Muscle layer of colon (tissue), 2 donors: ENCODE measurements around the gene TFDP1.
"Not testable (repeated sequence)": the region's sequence is repeated elsewhere in the genome, so short reads cannot be mapped to it uniquely, and the experiment has no call there.

Experiments used
- H3K27ac ChIP-seq: one replicate; pipeline ENCODE4 v1.7.0; 2013; ENCODE audit warnings: low read depth, mild to moderate bottlenecking, low read length, moderate library complexity
- H3K27me3 ChIP-seq, 2 donors: one replicate each; pipeline ENCODE4 v1.7.0; 2013; ENCODE audit warnings: low read length in 2 of 2, mild to moderate bottlenecking in 2 of 2; ENCODE audit not compliant: insufficient read depth in 2 of 2, control insufficient read depth in 1 of 2
- H3K36me3 ChIP-seq: one replicate; pipeline ENCODE4 v1.7.0; 2013; ENCODE audit warnings: mild to moderate bottlenecking, low read length; ENCODE audit not compliant: insufficient read depth
- H3K4me1 ChIP-seq: one replicate; pipeline ENCODE4 v1.7.0; 2013; ENCODE audit warnings: mild to moderate bottlenecking, low read length; ENCODE audit not compliant: insufficient read depth
- H3K4me3 ChIP-seq, 2 donors: one replicate each; pipeline ENCODE4 v1.7.0; 2013; ENCODE audit warnings: low read length in 2 of 2, low read depth in 1 of 2, mild to moderate bottlenecking in 1 of 2, moderate library complexity in 1 of 2
- H3K9ac ChIP-seq: one replicate; pipeline ENCODE4 v1.7.0; 2013; ENCODE audit warnings: low read length
- H3K9me3 ChIP-seq: one replicate; pipeline ENCODE4 v1.7.0; 2013; ENCODE audit warnings: mild to moderate bottlenecking, low read length
- donor health status: abdominal sarcoma.
- donor health status: Adenocarcinoma of cecum.

TFDP1 gene

DNA sequence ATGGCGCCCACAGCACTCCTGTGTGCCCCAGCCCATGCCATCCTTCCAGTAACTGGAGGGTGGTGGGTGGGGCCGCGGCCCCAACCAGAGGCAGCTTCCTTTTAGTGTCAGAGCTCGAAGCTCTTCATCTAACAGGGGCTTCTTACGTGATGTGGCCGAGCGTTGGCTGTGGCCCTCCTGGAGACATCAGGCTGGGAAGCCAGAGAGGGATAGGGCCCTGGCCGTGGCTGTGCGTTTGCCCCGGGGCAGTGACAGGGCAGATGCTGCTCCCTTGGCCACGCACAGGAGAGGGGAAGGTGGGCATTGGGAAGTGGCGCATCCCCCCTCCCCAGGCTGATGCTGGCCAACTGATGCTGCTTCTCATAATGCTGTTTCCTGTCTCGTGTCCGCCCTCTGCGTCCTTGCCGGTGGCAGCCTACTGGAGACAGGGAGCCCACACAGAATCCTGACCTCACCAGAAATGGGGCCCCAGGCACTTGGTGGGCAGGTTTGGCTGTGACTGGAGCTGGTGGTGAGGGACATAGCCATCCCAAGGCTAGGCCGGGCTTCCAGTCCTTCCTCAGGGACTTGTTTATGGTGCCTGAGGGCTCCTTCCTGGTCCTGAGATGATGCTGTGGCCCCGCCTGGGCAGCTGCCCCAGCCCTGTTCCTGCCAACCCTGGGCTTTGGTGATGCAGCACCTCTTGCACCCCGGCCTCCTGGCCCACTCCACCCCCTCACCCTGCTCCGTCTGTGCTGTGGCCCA, 39.1 kb downstream of the TFDP1 start:
- H3K27ac ChIP-seq = no peak overlapping the region
- H3K4me1 ChIP-seq = no peaks in the 10 kb centered on the region
- no peaks in the 10 kb centered on the region for H3K27me3 ChIP-seq
- no peak overlapping the region for H3K9ac ChIP-seq
- H3K4me3 ChIP-seq = no peak overlapping the region
- H3K9me3 ChIP-seq = no peaks in the 10 kb centered on the region
- H3K36me3 ChIP-seq = peaks cover 6% of the 10 kb centered on the region

DNA sequence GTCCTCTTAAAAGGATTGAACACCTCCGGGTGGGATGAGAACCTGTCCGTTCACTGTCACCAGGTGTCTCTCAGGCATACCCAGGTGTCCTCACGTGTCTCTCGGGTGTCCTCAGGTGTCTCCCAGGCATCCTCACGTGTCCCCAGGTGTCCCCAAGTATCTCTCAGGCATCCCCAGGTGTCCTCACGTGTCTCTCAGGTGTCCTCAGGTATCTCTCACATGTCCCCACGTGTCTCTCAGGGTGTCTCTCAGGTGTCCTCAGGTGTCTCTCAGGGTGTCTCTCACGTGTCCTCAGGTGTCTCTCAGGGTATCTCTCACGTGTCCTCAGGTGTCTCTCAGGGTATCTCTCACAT, 39.7 kb downstream of the TFDP1 start:
- H3K9ac ChIP-seq = no peak overlapping the region
- no peak overlapping the region for H3K4me3 ChIP-seq
- H3K9me3 ChIP-seq = no peaks in the 10 kb centered on the region
- H3K27ac ChIP-seq = no peak overlapping the region
- H3K27me3 ChIP-seq = no peaks in the 10 kb centered on the region
- H3K4me1 ChIP-seq = no peaks in the 10 kb centered on the region
- H3K36me3 ChIP-seq = peaks cover 6% of the 10 kb centered on the region

DNA sequence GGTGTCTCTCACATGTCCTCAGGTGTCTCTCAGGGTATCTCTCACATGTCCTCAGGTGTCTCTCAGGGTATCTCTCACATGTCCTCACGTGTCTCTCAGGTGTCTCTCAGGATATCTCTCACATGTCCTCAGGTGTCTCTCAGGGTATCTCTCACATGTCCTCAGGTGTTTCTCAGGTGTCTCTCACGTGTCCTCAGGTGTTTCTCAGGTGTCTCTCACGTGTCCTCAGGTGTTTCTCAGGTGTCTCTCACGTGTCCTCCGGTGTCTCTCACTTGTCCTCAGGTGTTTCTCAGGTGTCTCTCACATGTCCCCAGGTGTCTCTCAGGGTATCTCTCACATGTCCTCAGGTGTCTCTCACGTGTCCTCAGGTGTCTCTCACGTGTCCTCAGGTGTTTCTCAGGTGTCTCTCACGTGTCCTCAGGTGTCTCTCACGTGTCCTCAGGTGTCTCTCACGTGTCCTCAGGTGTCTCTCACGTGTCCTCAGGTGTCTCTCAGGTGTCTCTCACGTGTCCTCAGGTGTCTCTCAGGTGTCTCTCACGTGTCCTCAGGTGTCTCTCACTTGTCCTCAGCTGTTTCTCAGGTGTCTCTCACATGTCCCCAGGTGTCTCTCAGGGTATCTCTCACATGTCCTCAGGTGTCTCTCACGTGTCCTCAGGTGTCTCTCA, 40.2 kb downstream of the TFDP1 start:
- H3K9me3 ChIP-seq, H3K4me3 ChIP-seq, H3K4me1 ChIP-seq, H3K9ac ChIP-seq, H3K27me3 ChIP-seq, H3K27ac ChIP-seq, H3K36me3 ChIP-seq: not testable (repeated sequence)

DNA sequence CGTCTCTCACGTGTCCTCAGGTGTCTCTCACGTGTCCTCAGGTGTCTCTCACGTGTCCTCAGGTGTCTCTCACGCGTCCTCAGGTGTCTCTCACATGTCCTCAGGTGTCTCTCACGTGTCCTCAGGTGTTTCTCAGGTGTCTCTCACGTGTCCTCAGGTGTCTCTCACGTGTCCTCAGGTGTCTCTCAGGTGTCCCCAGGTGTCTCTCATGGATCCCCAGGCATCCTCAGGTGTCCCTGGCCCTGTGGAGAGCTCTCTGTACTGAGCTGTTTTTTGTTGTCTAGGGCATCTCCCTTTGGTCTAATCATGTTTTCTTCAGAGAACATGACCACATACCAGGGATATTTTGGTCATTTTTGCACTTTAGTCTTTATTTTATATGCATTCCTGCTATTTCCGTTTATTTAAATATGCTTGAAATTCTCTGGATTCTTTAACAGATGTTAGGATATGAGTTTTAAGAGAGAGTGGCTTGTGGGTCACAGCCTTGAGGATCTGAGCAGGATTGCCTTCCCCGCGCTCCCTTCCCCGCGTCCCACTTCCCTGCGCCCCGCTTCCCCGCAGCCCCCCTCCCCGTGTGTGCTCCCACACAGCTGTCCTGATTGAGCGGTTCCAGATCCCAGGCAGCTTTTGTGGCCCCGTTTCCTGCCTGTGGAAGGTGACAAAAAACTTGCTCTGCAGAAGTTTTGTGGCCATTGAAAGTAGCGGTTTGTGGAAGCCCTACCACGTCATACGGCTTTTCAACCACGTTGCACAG, 41.6 kb downstream of the TFDP1 start:
- no peaks in the 10 kb centered on the region for H3K4me1 ChIP-seq
- no peaks in the 10 kb centered on the region for H3K9me3 ChIP-seq
- H3K4me3 ChIP-seq = no peak overlapping the region
- H3K27me3 ChIP-seq = no peaks in the 10 kb centered on the region
- H3K36me3 ChIP-seq = peaks cover 6% of the 10 kb centered on the region
- H3K9ac ChIP-seq = no peak overlapping the region
- H3K27ac ChIP-seq = no peak overlapping the region

DNA sequence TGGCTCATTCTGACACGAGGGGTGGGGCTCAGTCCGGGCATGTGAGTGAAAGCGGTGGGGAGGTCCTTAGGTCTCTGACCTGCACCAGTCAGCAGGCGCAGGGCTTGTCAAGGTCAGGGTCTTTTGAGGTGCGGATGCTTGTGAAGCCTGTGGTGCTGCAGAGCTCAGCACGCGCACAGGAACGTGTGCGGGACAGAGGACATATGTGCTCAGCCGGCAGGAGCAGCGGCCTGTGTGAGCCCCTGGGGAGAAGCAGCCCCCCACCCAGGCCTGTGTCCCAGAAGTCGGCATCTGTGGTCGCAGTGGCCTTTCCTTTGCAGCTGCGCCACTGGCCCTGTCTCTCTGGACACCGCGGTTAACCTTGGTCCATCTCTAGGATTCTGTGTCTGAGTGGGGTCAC, 42.6 kb downstream of the TFDP1 start:
- H3K4me1 ChIP-seq = no peaks in the 10 kb centered on the region
- no peaks in the 10 kb centered on the region for H3K9me3 ChIP-seq
- H3K9ac ChIP-seq = no peak overlapping the region
- H3K27ac ChIP-seq = no peak overlapping the region
- H3K4me3 ChIP-seq = no peak overlapping the region
- peaks cover 13% of the 10 kb centered on the region for H3K36me3 ChIP-seq
- no peaks in the 10 kb centered on the region for H3K27me3 ChIP-seq

DNA sequence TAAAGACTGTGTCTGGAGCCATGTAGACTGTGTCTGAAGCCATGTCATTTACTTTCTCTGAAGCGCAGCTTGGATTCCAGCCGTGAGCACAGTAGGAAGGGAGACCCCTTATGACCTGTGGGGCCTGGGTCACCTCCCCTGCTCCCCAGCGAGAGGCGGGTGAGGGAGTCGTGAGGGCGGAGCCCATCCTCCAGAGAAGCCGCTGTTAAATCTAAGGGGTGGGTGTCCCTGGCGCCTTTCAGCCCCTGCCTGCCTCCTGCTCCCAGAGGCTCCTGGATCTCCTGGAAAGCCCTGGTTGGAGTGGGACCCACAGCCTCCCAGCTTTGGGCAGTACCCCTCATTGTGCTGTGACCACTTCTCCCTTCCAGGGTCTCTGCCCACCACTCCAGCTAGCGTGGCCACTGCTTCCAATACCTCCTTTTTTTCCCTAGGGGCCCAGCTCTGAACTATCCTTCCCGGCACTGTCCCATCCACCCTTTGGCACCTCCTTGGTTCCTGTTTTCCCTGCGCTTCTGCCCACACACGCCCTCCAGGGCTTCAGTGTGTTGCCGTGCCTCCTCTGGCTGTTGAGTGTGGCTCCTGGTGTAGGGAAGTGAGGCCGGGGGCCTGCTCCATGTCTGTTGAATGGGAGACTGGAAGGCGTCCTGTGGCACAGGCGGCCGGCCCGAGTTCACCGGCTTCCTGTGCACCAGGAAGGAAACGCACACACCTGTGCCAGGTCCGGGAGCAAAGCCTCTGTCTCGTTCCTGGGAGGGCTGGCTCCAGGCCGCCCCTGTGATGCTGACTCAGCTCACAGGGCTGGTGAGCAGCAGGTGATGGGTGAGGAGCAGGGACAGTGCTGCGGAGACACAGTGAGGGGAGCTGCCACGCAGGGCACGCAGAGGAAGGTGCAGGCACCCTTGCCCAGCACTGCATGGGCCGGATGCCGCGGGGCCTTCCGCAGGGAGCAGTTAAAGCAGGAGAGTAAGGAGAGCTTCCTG, 44.0 kb downstream of the TFDP1 start:
- no peaks in the 10 kb centered on the region for H3K9me3 ChIP-seq
- H3K9ac ChIP-seq = no peak overlapping the region
- H3K27ac ChIP-seq = no peak overlapping the region
- no peaks in the 10 kb centered on the region for H3K27me3 ChIP-seq
- H3K36me3 ChIP-seq = peaks cover 16% of the 10 kb centered on the region
- no peak overlapping the region for H3K4me3 ChIP-seq
- H3K4me1 ChIP-seq = no peaks in the 10 kb centered on the region

DNA sequence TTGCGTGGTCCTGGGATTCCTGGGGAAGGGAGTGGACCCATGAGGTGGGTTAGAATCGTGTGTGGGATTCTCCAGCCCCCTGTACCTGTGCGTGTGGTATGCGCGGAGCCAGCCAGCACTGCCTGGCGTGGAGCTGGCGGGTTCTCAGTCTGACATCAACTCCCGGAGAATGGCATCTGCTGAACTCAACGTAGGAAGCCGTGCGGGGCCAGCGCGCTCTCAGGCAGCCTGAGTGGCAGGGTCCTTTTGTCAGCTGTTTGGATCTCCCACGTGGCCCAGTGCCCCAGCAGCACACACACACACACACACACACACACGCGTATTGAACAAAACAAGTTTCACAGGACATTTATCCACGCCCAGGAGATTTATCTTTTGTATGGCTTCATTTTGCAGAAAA, 45.3 kb downstream of the TFDP1 start:
- no peak overlapping the region for H3K4me3 ChIP-seq
- no peak overlapping the region for H3K9ac ChIP-seq
- no peak overlapping the region for H3K27ac ChIP-seq
- no peaks in the 10 kb centered on the region for H3K9me3 ChIP-seq
- peaks cover 23% of the 10 kb centered on the region for H3K36me3 ChIP-seq
- no peaks in the 10 kb centered on the region for H3K4me1 ChIP-seq
- no peaks in the 10 kb centered on the region for H3K27me3 ChIP-seq

DNA sequence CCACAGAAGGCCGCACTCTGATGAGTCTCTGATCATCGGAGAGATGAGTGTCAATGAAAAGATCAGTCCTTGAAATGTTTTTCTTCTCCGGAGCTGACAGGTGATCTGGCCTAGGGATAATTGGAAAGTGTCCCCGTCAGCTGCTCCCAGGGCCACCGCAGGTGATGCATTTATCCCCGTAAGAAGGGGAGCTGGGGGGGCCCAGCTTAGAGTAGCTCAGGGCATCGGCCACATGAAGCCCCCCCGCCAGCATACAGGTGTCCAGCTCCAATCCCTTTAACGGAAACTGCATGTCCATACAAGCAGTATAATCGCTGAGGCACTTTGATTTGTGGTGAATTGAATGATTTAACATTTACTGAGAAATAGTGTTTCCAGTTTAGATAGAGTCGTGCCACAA, 45.7 kb downstream of the TFDP1 start:
- Histone ChIP-seq H3K9ac (no peak overlapping the region), H3K4me1 (no peaks in the 10 kb centered on the region), H3K27me3 (no peaks in the 10 kb centered on the region), H3K4me3 (no peak overlapping the region), H3K27ac (no peak overlapping the region), H3K9me3 (no peaks in the 10 kb centered on the region), H3K36me3 (peaks cover 26% of the 10 kb centered on the region)

DNA sequence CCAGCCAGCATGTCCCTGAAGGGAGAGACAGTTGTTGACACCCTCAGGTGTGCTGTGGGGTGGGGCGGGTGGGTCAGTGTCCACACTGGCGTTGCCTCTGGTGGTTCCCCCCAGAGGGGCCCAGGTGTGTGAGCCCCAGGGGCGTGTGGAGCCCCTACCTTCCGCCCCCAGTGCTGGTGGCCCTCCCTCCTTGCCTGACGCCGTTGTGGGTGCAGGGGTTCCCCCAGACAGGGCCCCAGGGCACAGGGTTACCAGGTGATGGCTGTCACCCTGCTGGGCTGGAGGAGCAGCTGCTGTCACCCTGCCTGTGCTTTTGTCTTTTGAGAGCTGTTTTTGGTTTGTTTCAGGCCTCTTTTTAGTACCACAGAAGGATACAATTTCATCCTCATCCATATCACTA, 46.3 kb downstream of the TFDP1 start:
- H3K36me3 ChIP-seq = peaks cover 31% of the 10 kb centered on the region
- H3K27ac ChIP-seq = no peak overlapping the region
- no peaks in the 10 kb centered on the region for H3K27me3 ChIP-seq

DNA sequence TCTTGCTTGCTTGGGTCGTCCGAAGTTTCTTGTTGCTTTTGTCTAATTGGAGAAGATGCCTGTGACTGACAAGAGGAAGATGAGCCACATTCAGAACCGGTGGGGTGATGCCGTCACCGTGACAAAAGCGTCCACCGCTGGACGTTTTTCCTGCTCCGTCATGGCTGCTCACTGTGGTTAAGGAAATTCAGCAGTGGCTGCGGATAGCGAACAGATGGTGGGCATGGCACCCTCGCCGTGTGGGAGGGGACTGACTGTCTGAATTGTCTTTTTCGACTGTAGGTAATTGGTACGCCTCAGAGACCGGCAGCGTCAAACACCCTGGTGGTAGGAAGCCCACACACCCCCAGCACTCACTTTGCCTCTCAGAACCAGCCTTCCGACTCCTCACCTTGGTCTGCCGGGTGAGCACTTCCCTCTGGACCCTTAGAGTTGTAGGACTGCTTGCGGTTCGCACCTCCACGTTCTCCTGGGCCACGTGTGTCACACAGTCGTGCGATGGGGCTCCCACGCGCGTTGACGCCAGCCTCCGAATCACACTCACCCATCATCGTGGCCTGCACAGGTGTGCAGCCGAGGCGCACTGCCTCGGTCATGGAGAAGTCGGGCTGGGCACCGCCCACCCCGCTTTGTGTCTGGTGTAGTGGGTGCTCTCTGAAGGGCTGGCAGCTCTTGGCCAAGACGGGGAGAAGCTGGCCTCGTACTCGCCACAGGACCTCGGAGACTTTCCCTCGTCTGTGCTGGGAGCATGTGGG, 47.0 kb downstream of the TFDP1 start:
- H3K36me3 ChIP-seq = peaks cover 38% of the 10 kb centered on the region
- no peaks in the 10 kb centered on the region for H3K4me1 ChIP-seq
- H3K9ac ChIP-seq = no peak overlapping the region
- no peaks in the 10 kb centered on the region for H3K27me3 ChIP-seq
- no peaks in the 10 kb centered on the region for H3K9me3 ChIP-seq
- H3K27ac ChIP-seq = no peak overlapping the region
- no peak overlapping the region for H3K4me3 ChIP-seq

More for the DNA sequence above, 46.3 kb downstream of the TFDP1 start:
- no peak overlapping the region for H3K4me3 ChIP-seq
- no peak overlapping the region for H3K9ac ChIP-seq
- H3K9me3 ChIP-seq = no peaks in the 10 kb centered on the region
- no peaks in the 10 kb centered on the region for H3K4me1 ChIP-seq
